HepG2 (cell line): ENCODE measurements around the gene SART1. TPM values are rescaled to one million over a fixed set of nuclear protein-coding genes. Genes with fewer than 3 reads are reported as not detected.

Experiments
- BCL3 ChIP-seq: sonication (generic); formaldehyde crosslinking; IDR thresholded peaks from 2 replicates; pipeline ENCODE4 v1.5.1; 2020; ENCODE audit warnings: mild to moderate bottlenecking, missing genetic modification reagents, moderate library complexity
- CREBL2 ChIP-seq: sonication (generic); formaldehyde crosslinking; IDR thresholded peaks from 2 replicates; pipeline ENCODE4 v1.8.1; 2023; ENCODE audit warnings: missing genetic modification reagents, mild to moderate bottlenecking, borderline replicate concordance
- CREM ChIP-seq, 2 experiments: sonication (generic) in 1 of 2; formaldehyde crosslinking in 1 of 2; IDR thresholded peaks; 2 replicates each; pipeline versions ENCODE4 v1.4.0 to v1.6.1; 2016 to 2020; ENCODE audit warnings: antibody characterized with exemption in 1 of 2, mild to moderate bottlenecking in 1 of 2, missing genetic modification reagents in 1 of 2
- EHMT2 ChIP-seq: fragments of 200-600 bp; sonication (generic); IDR thresholded peaks from 2 replicates; pipeline ENCODE4 v1.7.0; 2017; ENCODE audit warnings: antibody characterized with exemption, low read depth, low read length, borderline replicate concordance
- GLMP ChIP-seq: sonication (generic); formaldehyde crosslinking; IDR thresholded peaks from 2 replicates; pipeline ENCODE4 v1.9.0; 2021; ENCODE audit warnings: missing genetic modification reagents, mild to moderate bottlenecking, borderline replicate concordance
- HMG20A ChIP-seq: IDR thresholded peaks from 2 replicates; pipeline ENCODE4 v1.6.1; 2016; ENCODE audit warnings: borderline replicate concordance
- HMG20B ChIP-seq: conservative IDR thresholded peaks from 2 replicates; pipeline ENCODE4 v1.6.1; 2016; ENCODE audit warnings: missing genetic modification reagents, missing compliant biosample characterization
- HOXA9 ChIP-seq: sonication (generic); formaldehyde crosslinking; IDR thresholded peaks from 2 replicates; pipeline ENCODE4 v1.8.1; 2022; ENCODE audit warnings: missing genetic modification reagents, mild to moderate bottlenecking, moderate library complexity, borderline replicate concordance
- JUN ChIP-seq: sonication (generic); formaldehyde crosslinking; IDR thresholded peaks from 2 replicates; pipeline ENCODE4 v1.4.0; 2020; ENCODE audit warnings: mild to moderate bottlenecking, missing genetic modification reagents
- KLF13 ChIP-seq: sonication (generic); formaldehyde crosslinking; IDR thresholded peaks from 2 replicates; pipeline ENCODE4 v1.4.0; 2020; ENCODE audit warnings: mild to moderate bottlenecking, missing genetic modification reagents
- NCOA5 ChIP-seq: sonication (generic); formaldehyde crosslinking; IDR thresholded peaks from 2 replicates; pipeline ENCODE4 v1.4.0; 2020; ENCODE audit warnings: missing genetic modification reagents
- NFKB2 ChIP-seq: sonication (generic); formaldehyde crosslinking; IDR thresholded peaks from 2 replicates; pipeline ENCODE4 v1.4.0; 2020; ENCODE audit warnings: missing genetic modification reagents, borderline replicate concordance
- PHF21A ChIP-seq: sonication (generic); formaldehyde crosslinking; IDR thresholded peaks from 2 replicates; pipeline ENCODE4 v1.5.0; 2020; ENCODE audit warnings: mild to moderate bottlenecking, missing genetic modification reagents
- RORA ChIP-seq: sonication (generic); formaldehyde crosslinking; IDR thresholded peaks from 2 replicates; pipeline ENCODE4 v1.5.0; 2020; ENCODE audit warnings: mild to moderate bottlenecking, missing genetic modification reagents, moderate library complexity
- TSC22D2 ChIP-seq: sonication (generic); formaldehyde crosslinking; IDR thresholded peaks from 2 replicates; pipeline ENCODE4 v1.5.1; 2020; ENCODE audit warnings: missing genetic modification reagents, mild to moderate bottlenecking, borderline replicate concordance
- ZEB1 ChIP-seq: IDR thresholded peaks from 2 replicates; pipeline ENCODE4 v1.6.1; 2012; ENCODE audit warnings: mild to moderate bottlenecking, low read depth, inconsistent platforms; ENCODE audit not compliant: insufficient replicate concordance
- ZMAT3 ChIP-seq: sonication (generic); formaldehyde crosslinking; conservative IDR thresholded peaks from 2 replicates; pipeline ENCODE4 v1.7.0; 2021; ENCODE audit warnings: missing genetic modification reagents
- ZMYM4 ChIP-seq: sonication (generic); formaldehyde crosslinking; IDR thresholded peaks from 2 replicates; pipeline ENCODE4 v1.8.1; 2023; ENCODE audit warnings: mild to moderate bottlenecking, missing genetic modification reagents
- ZNF10 ChIP-seq: sonication (generic); formaldehyde crosslinking; IDR thresholded peaks from 2 replicates; pipeline ENCODE4 v1.4.0; 2020; ENCODE audit warnings: mild to moderate bottlenecking, low read depth, missing genetic modification reagents, borderline replicate concordance
- ZNF138 ChIP-seq: sonication (generic); formaldehyde crosslinking; IDR thresholded peaks from 2 replicates; pipeline ENCODE4 v1.5.0; 2020; ENCODE audit warnings: mild to moderate bottlenecking, low read depth, missing genetic modification reagents
- ZNF232 ChIP-seq: sonication (generic); formaldehyde crosslinking; IDR thresholded peaks from 2 replicates; pipeline ENCODE4 v1.4.0; 2020; ENCODE audit warnings: missing genetic modification reagents, borderline replicate concordance
- ZNF362 ChIP-seq: sonication (generic); formaldehyde crosslinking; IDR thresholded peaks from 2 replicates; pipeline ENCODE4 v1.4.0; 2020; ENCODE audit warnings: missing genetic modification reagents, mild to moderate bottlenecking, borderline replicate concordance
- ZNF430 ChIP-seq: sonication (generic); formaldehyde crosslinking; IDR thresholded peaks from 2 replicates; pipeline ENCODE4 v1.9.0; 2021; ENCODE audit warnings: mild to moderate bottlenecking, missing genetic modification reagents
- ZNF501 ChIP-seq: sonication (generic); formaldehyde crosslinking; IDR thresholded peaks from 2 replicates; pipeline ENCODE4 v1.5.1; 2020; ENCODE audit warnings: mild to moderate bottlenecking, moderate library complexity, missing genetic modification reagents
- ZNF788 ChIP-seq: sonication (generic); formaldehyde crosslinking; IDR thresholded peaks from 2 replicates; pipeline ENCODE4 v1.5.0; 2020; ENCODE audit warnings: mild to moderate bottlenecking, missing genetic modification reagents, borderline replicate concordance
- ZNF850 ChIP-seq: sonication (generic); formaldehyde crosslinking; conservative IDR thresholded peaks from 2 replicates; pipeline ENCODE4 v1.9.0; 2021; ENCODE audit warnings: mild to moderate bottlenecking, missing genetic modification reagents
- polyA plus RNA-seq, 8 experiments: library from polyadenylated mRNA; depleted of rRNA in 3 of 8; stranded (reverse) in 7 of 8; unstranded in 1 of 8; fragments of >200 nt; fragmentation: Illumina TruSeq in 4 of 8; extraction: Trizol in 4 of 8; gene quantifications; 2 replicates each; pipeline versions ENCODE4 v1.2.1 to v1.2.3, GENCODE V29; 2011 to 2016; ENCODE audit warnings: low read depth in 4 of 8, missing spikeins in 1 of 8, mixed read lengths in 1 of 8; ENCODE audit not compliant: insufficient read depth in 1 of 8
- total RNA-seq, 5 experiments: library from RNA; depleted of rRNA; stranded (reverse); fragments of >200 nt; fragmentation: Illumina TruSeq; extraction: Trizol; gene quantifications; 2 replicates each; pipeline ENCODE4 v1.2.3, GENCODE V29; 2016; ENCODE audit warnings: low read depth in 1 of 5

The SART1 gene
- total and polyA plus RNA-seq, 2 of the 13 experiments (the other 11 are each of a cell fraction or from before 2014, with no cell fraction given) = 11.3 to 22.5 TPM

GRCh38 chr11:65961267-65962140 lies at the start of gene SART1 (continued):
- TF ChIP-seq HMG20A (CRISPR knock-in tag) (no peak), PHF21A (peak; percentile 75; the same call in 1 of the 2 replicates), ZNF232 (CRISPR knock-in tag) (no peak), ZEB1 (no peak), BCL3 (peak; percentile 87; the same call in 1 of the 2 replicates), ZMYM4 (CRISPR knock-in tag) (peak; percentile 48; the same call in 1 of the 2 replicates), CREBL2 (CRISPR knock-in tag) (peak; percentile 37; the same call in 1 of the 2 replicates), JUN (CRISPR knock-in tag) (no peak), ZNF362 (CRISPR knock-in tag) (peak; percentile 5; the same call in 1 of the 2 replicates), ZNF138 (CRISPR knock-in tag) (0 out of 2 replicates have a peak, but pooled peaks have one; percentile 72), ZNF501 (CRISPR knock-in tag) (peak; percentile 90), HOXA9 (no peak), CREM (IDR thresholded peaks at IDR 0.05) (peak; percentile 90), CREM (CRISPR knock-in tag; IDR thresholded peaks at IDR 0.05) (no peak), RORA (CRISPR knock-in tag) (no peak), KLF13 (CRISPR knock-in tag) (no peak), ZMAT3 (CRISPR knock-in tag) (peak; percentile 41; the same call in 1 of the 2 replicates), NCOA5 (CRISPR knock-in tag) (no peak), EHMT2 (no peak), HMG20B (CRISPR knock-in tag) (no peak), ZNF430 (CRISPR knock-in tag) (no peak), NFKB2 (no peak; the same call in 1 of the 2 replicates), ZNF788 (CRISPR knock-in tag) (peak; percentile 95; the same call in 1 of the 2 replicates), TSC22D2 (CRISPR knock-in tag) (no peak), ZNF10 (no peak), GLMP (no peak), ZNF850 (CRISPR knock-in tag) (0 out of 2 replicates have a peak, but pooled peaks have one; percentile 11)
